Osteocyte (in vitro differentiated cells): ENCODE data around the gene GNAL. TPM values are rescaled to one million over a fixed set of nuclear protein-coding genes. Genes with fewer than 3 reads are reported as not detected.

Experiments used
- DNase-seq: peaks from one replicate; pipeline ENCODE4 v3.0.0; 2021; ENCODE audit warnings: mixed read lengths; ENCODE audit not compliant: unreplicated experiment; ENCODE audit errors: extremely low spot score
- H3K27ac Mint-ChIP-seq: one replicate; pipeline ENCODE4 v1.8.0; 2021; ENCODE audit warnings: mild to moderate bottlenecking, mixed read lengths; ENCODE audit not compliant: unreplicated experiment
- H3K27me3 Mint-ChIP-seq: one replicate; pipeline ENCODE4 v1.8.0; 2021; ENCODE audit warnings: mixed read lengths; ENCODE audit not compliant: unreplicated experiment
- H3K36me3 Mint-ChIP-seq: one replicate; pipeline ENCODE4 v1.8.0; 2021; ENCODE audit warnings: mixed read lengths; ENCODE audit not compliant: unreplicated experiment
- H3K4me1 Mint-ChIP-seq: one replicate; pipeline ENCODE4 v1.8.0; 2021; ENCODE audit warnings: mixed read lengths; ENCODE audit not compliant: unreplicated experiment
- H3K4me3 Mint-ChIP-seq: one replicate; pipeline ENCODE4 v1.8.0; 2021; ENCODE audit warnings: mild to moderate bottlenecking, moderate library complexity, mixed read lengths; ENCODE audit not compliant: unreplicated experiment
- H3K9me3 Mint-ChIP-seq: one replicate; pipeline ENCODE4 v1.8.0; 2021; ENCODE audit warnings: mixed read lengths; ENCODE audit not compliant: unreplicated experiment
- total RNA-seq: library from RNA; stranded (reverse); gene quantifications from 2 replicates; pipeline ENCODE4 v1.2.1, GENCODE V29; 2021
- TF ChIP-seq, protein P1 (sequence below): fragments of 200-600 bp; sonication (generic); IDR thresholded peaks from 2 replicates; pipeline ENCODE4 v1.5.0; 2021; ENCODE audit warnings: antibody characterized with exemption, mild to moderate bottlenecking, moderate library complexity

The GNAL gene
- total RNA-seq, 1 donor from 2014 or later = 1.2 TPM

DNA sequence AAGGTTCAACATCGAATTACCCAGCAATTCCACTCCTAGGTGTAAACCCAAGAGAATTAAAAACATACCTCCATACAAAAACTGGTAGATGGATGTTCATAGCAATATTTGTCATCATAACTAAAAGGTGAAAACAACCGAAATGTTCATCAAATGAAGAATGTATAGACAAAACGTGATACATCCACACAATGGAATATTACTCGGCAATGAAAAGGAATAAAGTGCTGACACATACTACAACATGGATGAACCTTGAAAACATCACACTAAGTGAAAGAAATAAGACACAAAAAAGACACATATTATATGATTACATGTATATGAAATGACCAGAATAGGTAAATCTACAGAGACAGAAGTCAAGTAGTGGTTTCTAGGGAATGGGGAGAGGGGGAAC lies 141.5 kb downstream of the GNAL start:
- TF ChIP-seq, protein P1, sequence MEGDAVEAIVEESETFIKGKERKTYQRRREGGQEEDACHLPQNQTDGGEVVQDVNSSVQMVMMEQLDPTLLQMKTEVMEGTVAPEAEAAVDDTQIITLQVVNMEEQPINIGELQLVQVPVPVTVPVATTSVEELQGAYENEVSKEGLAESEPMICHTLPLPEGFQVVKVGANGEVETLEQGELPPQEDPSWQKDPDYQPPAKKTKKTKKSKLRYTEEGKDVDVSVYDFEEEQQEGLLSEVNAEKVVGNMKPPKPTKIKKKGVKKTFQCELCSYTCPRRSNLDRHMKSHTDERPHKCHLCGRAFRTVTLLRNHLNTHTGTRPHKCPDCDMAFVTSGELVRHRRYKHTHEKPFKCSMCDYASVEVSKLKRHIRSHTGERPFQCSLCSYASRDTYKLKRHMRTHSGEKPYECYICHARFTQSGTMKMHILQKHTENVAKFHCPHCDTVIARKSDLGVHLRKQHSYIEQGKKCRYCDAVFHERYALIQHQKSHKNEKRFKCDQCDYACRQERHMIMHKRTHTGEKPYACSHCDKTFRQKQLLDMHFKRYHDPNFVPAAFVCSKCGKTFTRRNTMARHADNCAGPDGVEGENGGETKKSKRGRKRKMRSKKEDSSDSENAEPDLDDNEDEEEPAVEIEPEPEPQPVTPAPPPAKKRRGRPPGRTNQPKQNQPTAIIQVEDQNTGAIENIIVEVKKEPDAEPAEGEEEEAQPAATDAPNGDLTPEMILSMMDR = no peak
- H3K9me3 Mint-ChIP-seq = no peaks in the 10 kb centered on the region
- H3K27ac Mint-ChIP-seq = no peak overlapping the region
- no peaks in the 10 kb centered on the region for H3K36me3 Mint-ChIP-seq
- no peak for DNase-seq
- H3K4me3 Mint-ChIP-seq = no peak overlapping the region
- H3K4me1 Mint-ChIP-seq = no peaks in the 10 kb centered on the region
- H3K27me3 Mint-ChIP-seq = no peaks in the 10 kb centered on the region

DNA sequence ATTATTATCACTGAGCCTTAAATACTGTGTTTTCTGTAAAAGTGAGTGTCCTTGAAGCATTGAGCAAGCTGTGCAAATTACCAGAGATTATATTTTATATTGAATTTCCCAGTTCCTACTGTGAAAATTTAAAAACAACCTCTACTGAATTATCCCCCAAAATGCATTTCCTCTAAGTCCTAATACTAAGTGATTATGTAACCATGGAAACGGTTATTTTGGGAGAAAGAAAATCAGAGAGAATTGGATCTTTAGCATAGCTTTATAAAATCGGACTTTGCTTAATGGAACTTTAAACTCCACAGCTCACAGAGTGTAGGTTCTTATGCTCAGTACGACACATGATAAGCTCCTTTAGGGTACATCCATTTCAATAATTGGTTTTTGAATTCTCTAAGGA lies 142.9 kb downstream of the GNAL start:
- TF ChIP-seq, protein P1 = no peak
- Mint-ChIP-seq H3K9me3 (no peaks in the 10 kb centered on the region), H3K36me3 (no peaks in the 10 kb centered on the region), H3K4me1 (no peaks in the 10 kb centered on the region), H3K27ac (no peak overlapping the region), H3K4me3 (no peak overlapping the region), H3K27me3 (no peaks in the 10 kb centered on the region)
- no peak for DNase-seq

GRCh38 chr18:11834772-11835171 lies 145.7 kb downstream of the GNAL start:
- no peaks in the 10 kb centered on the region for H3K27me3 Mint-ChIP-seq
- H3K9me3 Mint-ChIP-seq = no peaks in the 10 kb centered on the region
- no peaks in the 10 kb centered on the region for H3K4me1 Mint-ChIP-seq
- no peaks in the 10 kb centered on the region for H3K36me3 Mint-ChIP-seq
- no peak overlapping the region for H3K4me3 Mint-ChIP-seq
- no peak overlapping the region for H3K27ac Mint-ChIP-seq
- DNase-seq = no peak
- TF ChIP-seq, protein P1 = no peak

DNA sequence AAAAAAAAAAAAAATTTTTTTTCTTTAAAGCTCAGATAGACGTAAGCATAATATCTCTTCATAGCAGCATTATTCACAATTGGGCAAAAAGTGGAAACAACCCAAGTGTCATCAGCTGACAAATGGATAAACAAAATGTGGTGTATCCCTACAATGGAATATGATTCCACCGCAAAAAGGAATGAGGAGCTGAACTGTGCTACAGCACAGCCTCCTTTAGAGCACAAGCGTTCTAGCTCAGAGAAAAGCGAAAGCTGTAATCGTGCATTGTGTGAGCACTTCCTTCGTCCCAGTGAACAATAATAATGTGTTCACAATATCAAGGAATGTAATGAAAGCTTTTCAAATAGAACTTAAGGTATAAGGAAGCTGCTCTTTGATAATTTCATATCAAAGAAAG lies 150.5 kb downstream of the GNAL start:
- no peaks in the 10 kb centered on the region for H3K27me3 Mint-ChIP-seq
- H3K4me3 Mint-ChIP-seq = no peak overlapping the region
- TF ChIP-seq, protein P1 = no peak
- H3K4me1 Mint-ChIP-seq = peaks cover 9% of the 10 kb centered on the region
- no peak for DNase-seq
- H3K27ac Mint-ChIP-seq = no peak overlapping the region
- no peaks in the 10 kb centered on the region for H3K36me3 Mint-ChIP-seq
- no peaks in the 10 kb centered on the region for H3K9me3 Mint-ChIP-seq

GRCh38 chr18:11840493-11840892 lies 151.4 kb downstream of the GNAL start:
- Mint-ChIP-seq H3K4me1 (peaks cover 9% of the 10 kb centered on the region), H3K27me3 (no peaks in the 10 kb centered on the region)
- DNase-seq = no peak

More at GRCh38 chr18:11840493-11840892, 151.4 kb downstream of the GNAL start:
- H3K36me3 Mint-ChIP-seq = no peaks in the 10 kb centered on the region
- TF ChIP-seq, protein P1 = no peak
- no peak overlapping the region for H3K27ac Mint-ChIP-seq
- no peaks in the 10 kb centered on the region for H3K9me3 Mint-ChIP-seq
- no peak overlapping the region for H3K4me3 Mint-ChIP-seq
